B cell (primary cell): ENCODE measurements around the gene CMIP. TPM values are rescaled to one million over a fixed set of nuclear protein-coding genes. Genes with fewer than 3 reads are reported as not detected.

Experiments used
- ATAC-seq: fragments of 200-7000 bp; cut with Tn5 transposase; one replicate; pipeline ENCODE4 v1.10.0; 2021; ENCODE audit warnings: low read depth, mild to moderate bottlenecking, moderate number of reproducible peaks, moderate library complexity
- CTCF ChIA-PET: fragments of 350-600 bp; sonication (Branson Sonifier 250); formaldehyde crosslinking; loops from one replicate; lab custom pipeline; 2021; ENCODE audit warnings: antibody characterized with exemption, inconsistent platforms; lab: Charles Lee
- POLR2A ChIA-PET: fragments of 350-600 bp; sonication (Branson Sonifier 250); formaldehyde crosslinking; loops from one replicate; lab custom pipeline; 2021; ENCODE audit warnings: antibody characterized with exemption; lab: Charles Lee
- DNase-seq: peaks from one replicate; pipeline ENCODE4 v3.0.0; 2013
- H2AFZ ChIP-seq: 2 replicates; pipeline ENCODE4 v1.6.1; 2012; ENCODE audit warnings: mild to moderate bottlenecking, low read depth, low read length; ENCODE audit not compliant: insufficient read depth, poor library complexity, severe bottlenecking
- H3K27ac ChIP-seq, 2 donors: 1 replicate in 1 of 2; 2 replicates in 1 of 2; pipeline ENCODE4 v1.5.1; 2012 to 2013; ENCODE audit warnings: low read length in 2 of 2, mild to moderate bottlenecking in 2 of 2, moderate library complexity in 1 of 2
- H3K27me3 ChIP-seq, 4 experiments: fragments of 200-600 bp in 1 of 4; sonication (generic) in 1 of 4; replicated peaks in 1 of 4; 1 replicate in 2 of 4; 2 replicates in 2 of 4; pipeline versions ENCODE4 v1.6.1 to v1.7.0; 2013 to 2016; ENCODE audit warnings: low read length in 3 of 4, mild to moderate bottlenecking in 2 of 4, mixed read lengths in 1 of 4, moderate library complexity in 1 of 4; ENCODE audit not compliant: insufficient read depth in 4 of 4, control insufficient read depth in 3 of 4; ENCODE audit errors: control extremely low read depth in 1 of 4
- H3K36me3 ChIP-seq, 2 experiments: replicated peaks in 1 of 2; 1 replicate in 1 of 2; 2 replicates in 1 of 2; pipeline versions ENCODE4 v1.6.1 to v1.7.1; 2013; ENCODE audit warnings: low read length in 1 of 2; ENCODE audit not compliant: insufficient read depth in 2 of 2, control insufficient read depth in 1 of 2; ENCODE audit errors: control extremely low read depth in 1 of 2, extremely low read depth in 1 of 2
- H3K4me1 ChIP-seq, 2 donors: fragments of 200-600 bp in 1 of 2; sonication (generic) in 1 of 2; 1 replicate in 1 of 2; 2 replicates in 1 of 2; pipeline versions ENCODE4 v1.5.1 to v1.6.1; 2013 to 2017; ENCODE audit warnings: low read length in 2 of 2; ENCODE audit not compliant: control insufficient read depth in 2 of 2, insufficient read depth in 2 of 2
- H3K4me2 ChIP-seq: replicated peaks from 2 replicates; pipeline ENCODE3; 2012; ENCODE audit warnings: mild to moderate bottlenecking, low read depth, low read length; ENCODE audit not compliant: poor library complexity, severe bottlenecking
- H3K4me3 ChIP-seq, 5 experiments: fragments of 200-600 bp in 1 of 5; sonication (generic) in 1 of 5; 1 replicate in 3 of 5; 2 replicates in 2 of 5; pipeline versions ENCODE4 v1.5.1 to v1.7.0; 2011 to 2016; ENCODE audit warnings: low read length in 4 of 5, mild to moderate bottlenecking in 4 of 5, low read depth in 2 of 5, control low read depth in 1 of 5, moderate library complexity in 1 of 5; ENCODE audit not compliant: insufficient read depth in 1 of 5; ENCODE audit errors: control extremely low read depth in 1 of 5, extremely low read depth in 1 of 5
- H3K79me2 ChIP-seq: fragments of 200-600 bp; sonication (generic); one replicate; pipeline ENCODE4 v1.6.0; 2016; ENCODE audit warnings: low read length; ENCODE audit not compliant: control insufficient read depth, insufficient read depth
- H3K9ac ChIP-seq: fragments of 200-600 bp; sonication (generic); 2 replicates; pipeline ENCODE4 v1.6.1; 2017; ENCODE audit warnings: mild to moderate bottlenecking, low read length, moderate library complexity
- H3K9me3 ChIP-seq, 3 donors: one replicate each; pipeline versions ENCODE4 v1.6.1 to v1.7.1; 2013; ENCODE audit warnings: low read length in 2 of 3; ENCODE audit not compliant: control insufficient read depth in 2 of 3, insufficient read depth in 1 of 3; ENCODE audit errors: control extremely low read depth in 1 of 3
- H4K20me1 ChIP-seq: 2 replicates; pipeline ENCODE4 v1.6.0; 2012; ENCODE audit warnings: mild to moderate bottlenecking, low read length; ENCODE audit not compliant: insufficient read depth, control insufficient read depth, poor library complexity, severe bottlenecking
- H3K27ac Mint-ChIP-seq: one replicate; pipeline ENCODE4 v1.8.0; 2021; ENCODE audit warnings: mixed read lengths
- H3K27me3 Mint-ChIP-seq: one replicate; pipeline ENCODE4 v1.8.0; 2021; ENCODE audit warnings: mixed read lengths
- H3K4me1 Mint-ChIP-seq: one replicate; pipeline ENCODE4 v1.8.0; 2021; ENCODE audit warnings: mixed read lengths
- H3K4me3 Mint-ChIP-seq: one replicate; pipeline ENCODE4 v1.8.0; 2021; ENCODE audit warnings: mixed read lengths
- H3K9me3 Mint-ChIP-seq: one replicate; pipeline ENCODE4 v1.8.0; 2022; ENCODE audit warnings: mixed read lengths; ENCODE audit not compliant: insufficient read depth
- CTCF ChIP-seq: fragments of 200-600 bp; IDR thresholded peaks from one replicate; pipeline ENCODE4 v1.8.0; 2022; ENCODE audit warnings: antibody characterized with exemption, mild to moderate bottlenecking
- EZH2 ChIP-seq: IDR thresholded peaks from 2 replicates; pipeline ENCODE4 v1.6.1; 2012; ENCODE audit warnings: borderline replicate concordance, low read depth, mild to moderate bottlenecking, moderate library complexity, low read length; ENCODE audit not compliant: insufficient read depth, poor library complexity, severe bottlenecking
- WGBS: methylation state at CpG from one replicate; pipeline ENCODE4 v1.1.5; 2013; ENCODE audit warnings: missing lambda C conversion rate; ENCODE audit not compliant: insufficient coverage; 5-methylcytosine and 5-hydroxymethylcytosine counted together
- intact Hi-C: fragments of 100-400 bp; cut with micrococcal nuclease; formaldehyde crosslinking; loops from one replicate; pipeline ENCODE4 v1.10.0; 2022
- polyA plus RNA-seq: library from polyadenylated mRNA; depleted of rRNA; stranded (reverse); fragments of >200 nt; gene quantifications from 2 replicates; pipeline ENCODE4 v1.2.3, GENCODE V29; 2012
- total RNA-seq, 2 donors: library from RNA; stranded (reverse); fragments of 120-200 nt in 1 of 2; gene quantifications; 1 replicate in 1 of 2; 2 replicates in 1 of 2; pipeline versions ENCODE4 v1.2.3 to v1.2.4, GENCODE V29; 2013 to 2022

The CMIP gene
- total and polyA plus RNA-seq, 2 donors (not counting 1 experiment from before 2014, with no cell fraction given) = 27.1 to 155 TPM

DNA sequence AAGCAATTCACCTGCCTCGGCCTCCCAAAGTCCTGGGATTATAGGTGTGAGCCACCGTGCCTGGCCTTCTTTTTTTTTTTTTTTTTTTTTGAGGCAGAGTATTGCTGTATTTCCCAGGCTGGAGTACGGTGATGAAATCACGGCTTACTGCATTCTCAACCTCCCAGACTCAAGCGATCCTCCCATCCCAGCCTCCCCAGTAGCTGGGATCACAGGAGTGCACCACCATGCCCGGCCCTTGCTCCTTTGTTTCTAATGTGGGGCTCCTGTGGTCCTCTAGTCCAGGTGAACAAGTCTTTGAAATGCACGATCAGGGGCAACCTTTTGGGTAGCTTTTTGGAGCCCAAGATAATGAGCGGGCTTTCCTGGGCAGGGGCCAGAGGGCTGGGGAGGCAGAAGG is 23.2 kb downstream of the CMIP start:
- Mint-ChIP-seq H3K4me3 (no peak overlapping the region), H3K27me3 (no peaks in the 10 kb centered on the region), H3K4me1 (peaks cover 73% of the 10 kb centered on the region), H3K9me3 (no peaks in the 10 kb centered on the region), H3K27ac (peak overlapping the region; percentile 37)
- POLR2A ChIA-PET = no interaction called here
- 91% methylated on average over 4 of the region's 8 CpGs for WGBS
- H3K9me3 ChIP-seq = no peaks in the 10 kb centered on the region
- H3K4me2 ChIP-seq = peak overlapping the region; percentile 74
- H3K4me3 ChIP-seq = no peak overlapping the region
- DNase-seq (no peak), ATAC-seq (no peak)
- peaks cover 1 to 36% of the 10 kb centered on the region in 2 experiments for H3K36me3 ChIP-seq
- no peak overlapping the region for H3K9ac ChIP-seq
- TF ChIP-seq CTCF = no peak
- TF ChIP-seq EZH2 = no peak
- peaks cover 26% of the 10 kb centered on the region for H4K20me1 ChIP-seq
- intact Hi-C loops = no loop called here
- H3K79me2 ChIP-seq = peaks cover 95% of the 10 kb centered on the region
- H3K4me1 ChIP-seq = peaks cover 47 to 58% of the 10 kb centered on the region in 2 donors
- no peak overlapping the region for H2AFZ ChIP-seq
- peak overlapping the region in 1 of 2 donors; percentile 82 for H3K27ac ChIP-seq
- no peaks in the 10 kb centered on the region for H3K27me3 ChIP-seq
- CTCF ChIA-PET = no interaction called here

GRCh38 chr16:81468269-81468902 is 23.8 kb downstream of the CMIP start:
- ATAC-seq (no peak), DNase-seq (no peak)
- Histone ChIP-seq H3K27me3 (no peaks in the 10 kb centered on the region), H3K4me2 (peak overlapping the region; percentile 74), H3K36me3 (peaks cover 0 to 34% of the 10 kb centered on the region in 2 experiments), H3K27ac (peak overlapping the region; percentile 39 to 82), H3K4me3 (no peak overlapping the region), H4K20me1 (peaks cover 21% of the 10 kb centered on the region), H3K9me3 (no peaks in the 10 kb centered on the region), H3K79me2 (peaks cover 95% of the 10 kb centered on the region), H2AFZ (no peak overlapping the region), H3K9ac (no peak overlapping the region), H3K4me1 (peaks cover 47 to 58% of the 10 kb centered on the region in 2 donors)
- TF ChIP-seq CTCF = no peak
- no peak for TF ChIP-seq EZH2
- ChIA-PET POLR2A (no interaction called here), CTCF (interaction anchor here (2.3 kb wide), 1 partner anchor 13 kb away, joined by 11 read pairs; no protein-coding TSS in a partner anchor)
- intact Hi-C loops = no loop called here
- peaks cover 79% of the 10 kb centered on the region for H3K4me1 Mint-ChIP-seq
- WGBS = 96% methylated on average over 19 of the region's 19 CpGs
- no peaks in the 10 kb centered on the region for H3K27me3 Mint-ChIP-seq
- H3K27ac Mint-ChIP-seq = peak overlapping the region; percentile 89
- H3K9me3 Mint-ChIP-seq = no peaks in the 10 kb centered on the region
- H3K4me3 Mint-ChIP-seq = no peak overlapping the region
